Activated T-cell treated with anti-CD3 and anti-CD28 coated beads, Interleukin-2, amount 50 U/mL, for 72 hours (primary cell): Measurements from ENCODE around the gene NKAIN2. TPM values are rescaled to one million over a fixed set of nuclear protein-coding genes. Genes with fewer than 3 reads are reported as not detected.

Source experiments
- ATAC-seq, 2 donors: fragments of 150-1000 bp; cut with Tn5 transposase; replicated peaks in 1 of 2; 2 replicates each; pipeline ENCODE4 v1.10.0; 2021; ENCODE audit warnings: moderate library complexity in 2 of 2, mild to moderate bottlenecking in 1 of 2
- DNase-seq, 2 donors: peaks; one replicate each; pipeline ENCODE4 v3.0.0; 2021 to 2022; ENCODE audit warnings: mixed read lengths in 1 of 2
- H3K27ac Mint-ChIP-seq: one replicate; pipeline ENCODE4 v1.8.0; 2022; ENCODE audit warnings: mild to moderate bottlenecking, moderate library complexity, mixed read lengths
- H3K27me3 Mint-ChIP-seq: one replicate; pipeline ENCODE4 v1.8.0; 2022; ENCODE audit warnings: low read depth, mixed read lengths
- H3K36me3 Mint-ChIP-seq, 2 donors: one replicate each; pipeline ENCODE4 v1.8.0; 2022; ENCODE audit warnings: mixed read lengths in 2 of 2, mild to moderate bottlenecking in 1 of 2; ENCODE audit not compliant: insufficient read depth in 2 of 2
- H3K4me1 Mint-ChIP-seq: one replicate; pipeline ENCODE4 v1.8.0; 2022; ENCODE audit warnings: low read depth, mixed read lengths
- H3K4me3 Mint-ChIP-seq, 2 donors: one replicate each; pipeline ENCODE4 v1.8.0; 2022; ENCODE audit warnings: mild to moderate bottlenecking in 2 of 2, mixed read lengths in 2 of 2, moderate library complexity in 2 of 2
- H3K9me3 Mint-ChIP-seq, 2 donors: one replicate each; pipeline ENCODE4 v1.8.0; 2022; ENCODE audit warnings: mixed read lengths in 2 of 2
- total RNA-seq, 2 donors: library from RNA; stranded (reverse); gene quantifications; one replicate each; pipeline ENCODE4 v1.2.3, GENCODE V29; 2022

Gene NKAIN2
- total RNA-seq, 2 donors from 2014 or later: not detected

DNA sequence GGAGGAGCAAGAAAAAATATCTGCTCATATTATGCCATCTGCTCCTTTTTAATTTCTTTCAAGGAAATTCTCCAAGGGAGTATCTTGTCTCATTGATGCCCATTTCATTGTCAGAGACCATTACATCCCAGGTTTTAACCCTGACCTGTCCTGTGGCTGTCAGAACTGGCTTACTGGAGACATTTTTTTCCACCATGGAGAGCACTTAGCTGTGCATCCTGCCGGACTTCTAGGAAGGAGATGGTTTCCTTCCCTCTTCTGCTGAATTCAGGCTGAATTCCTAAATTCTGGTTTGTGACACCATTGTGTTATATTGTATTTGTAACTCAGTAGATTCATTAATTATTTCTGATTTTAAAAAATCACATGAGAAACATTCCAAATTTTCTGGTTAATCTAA, 70.3 kb downstream of the NKAIN2 start:
- no peaks in the 10 kb centered on the region for H3K36me3 Mint-ChIP-seq
- no peaks in the 10 kb centered on the region for H3K4me1 Mint-ChIP-seq
- no peak overlapping the region for H3K27ac Mint-ChIP-seq
- no peaks in the 10 kb centered on the region for H3K27me3 Mint-ChIP-seq
- no peak for ATAC-seq
- H3K4me3 Mint-ChIP-seq: no peak overlapping the region
- no peak for DNase-seq
- peaks cover 0 to 2% of the 10 kb centered on the region in 2 donors for H3K9me3 Mint-ChIP-seq

GRCh38 chr6:123875784-123876183, 72.1 kb downstream of the NKAIN2 start:
- Mint-ChIP-seq H3K4me1 (no peaks in the 10 kb centered on the region), H3K27me3 (no peaks in the 10 kb centered on the region), H3K27ac (no peak overlapping the region), H3K36me3 (no peaks in the 10 kb centered on the region), H3K4me3 (no peak overlapping the region), H3K9me3 (peaks cover 0 to 2% of the 10 kb centered on the region in 2 donors)
- no peak for DNase-seq
- ATAC-seq: no peak

DNA sequence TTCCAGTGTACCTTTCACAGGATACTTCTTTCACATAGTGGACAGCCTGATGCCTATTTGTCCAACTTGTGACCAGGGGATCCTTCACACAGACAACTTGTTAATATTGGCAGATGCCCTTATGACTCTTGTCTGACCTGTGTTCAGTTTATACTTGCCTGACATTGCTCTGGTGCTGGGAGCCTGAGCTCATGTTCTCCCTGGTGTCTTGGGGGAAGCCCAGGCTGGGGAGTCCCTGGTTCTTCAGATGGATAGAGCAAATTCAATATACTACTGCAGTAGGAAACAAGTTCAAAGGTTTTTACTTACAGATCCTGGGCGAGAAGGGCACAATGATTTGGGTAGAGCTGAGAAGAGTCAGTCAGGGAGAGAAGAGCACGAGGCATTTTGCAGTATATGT, 76.1 kb downstream of the NKAIN2 start:
- H3K4me1 Mint-ChIP-seq: no peaks in the 10 kb centered on the region
- no peak overlapping the region for H3K27ac Mint-ChIP-seq
- peaks cover 0 to 2% of the 10 kb centered on the region in 2 donors for H3K9me3 Mint-ChIP-seq
- DNase-seq (no peak), ATAC-seq (no peak)
- no peaks in the 10 kb centered on the region for H3K27me3 Mint-ChIP-seq
- H3K4me3 Mint-ChIP-seq: no peak overlapping the region
- peaks cover 0 to 1% of the 10 kb centered on the region in 2 donors for H3K36me3 Mint-ChIP-seq

GRCh38 chr6:123888771-123889513, 85.3 kb downstream of the NKAIN2 start:
- Mint-ChIP-seq H3K4me1 (no peaks in the 10 kb centered on the region), H3K27ac (no peak overlapping the region), H3K4me3 (no peak overlapping the region), H3K9me3 (peaks cover 0 to 4% of the 10 kb centered on the region in 2 donors), H3K27me3 (no peaks in the 10 kb centered on the region), H3K36me3 (peaks cover 0 to 1% of the 10 kb centered on the region in 2 donors)
- DNase-seq: no peak
- ATAC-seq: no peak

- no peak for DNase-seq
- Mint-ChIP-seq H3K27me3 (no peaks in the 10 kb centered on the region), H3K4me3 (no peak overlapping the region), H3K4me1 (no peaks in the 10 kb centered on the region), H3K9me3 (no peaks in the 10 kb centered on the region), H3K27ac (no peak overlapping the region), H3K36me3 (no peaks in the 10 kb centered on the region)
- no peak for ATAC-seq
These were observed 91.7 kb downstream of the NKAIN2 start for GRCh38 chr6:123895346-123895745.

- Mint-ChIP-seq H3K9me3 (no peaks in the 10 kb centered on the region), H3K27me3 (no peaks in the 10 kb centered on the region), H3K27ac (no peak overlapping the region), H3K4me1 (no peaks in the 10 kb centered on the region), H3K36me3 (no peaks in the 10 kb centered on the region), H3K4me3 (no peak overlapping the region)
- DNase-seq (no peak), ATAC-seq (no peak)
These were observed 92.1 kb downstream of the NKAIN2 start for GRCh38 chr6:123895806-123896205.

GRCh38 chr6:123896869-123897268, 93.2 kb downstream of the NKAIN2 start:
- H3K36me3 Mint-ChIP-seq: no peaks in the 10 kb centered on the region
- H3K4me3 Mint-ChIP-seq: no peak overlapping the region
- no peaks in the 10 kb centered on the region for H3K4me1 Mint-ChIP-seq
- H3K27me3 Mint-ChIP-seq: no peaks in the 10 kb centered on the region
- H3K27ac Mint-ChIP-seq: no peak overlapping the region
- H3K9me3 Mint-ChIP-seq: no peaks in the 10 kb centered on the region
- no peak for DNase-seq
- no peak for ATAC-seq

DNA sequence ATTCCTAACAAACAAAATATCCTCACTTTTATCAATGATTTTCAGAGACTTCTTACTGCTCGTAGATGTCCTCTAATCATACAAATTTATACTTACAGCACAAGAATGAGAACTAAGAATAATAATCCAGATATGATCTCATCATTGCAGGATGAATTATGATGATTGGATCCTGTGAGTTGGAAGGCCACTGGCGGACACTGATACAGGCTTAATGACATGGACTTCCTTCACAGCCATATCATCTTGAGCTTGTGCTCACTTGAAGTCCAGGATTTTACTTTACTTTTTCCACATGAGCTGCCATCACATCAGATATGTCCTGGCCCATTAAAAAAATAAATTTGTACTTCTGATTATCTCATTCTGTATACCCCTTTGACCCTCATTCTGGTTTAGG, 94.3 kb downstream of the NKAIN2 start:
- Mint-ChIP-seq H3K36me3 (no peaks in the 10 kb centered on the region), H3K4me3 (no peak overlapping the region), H3K27me3 (no peaks in the 10 kb centered on the region), H3K4me1 (no peaks in the 10 kb centered on the region), H3K27ac (no peak overlapping the region), H3K9me3 (no peaks in the 10 kb centered on the region)
- ATAC-seq (no peak), DNase-seq (no peak)

DNA sequence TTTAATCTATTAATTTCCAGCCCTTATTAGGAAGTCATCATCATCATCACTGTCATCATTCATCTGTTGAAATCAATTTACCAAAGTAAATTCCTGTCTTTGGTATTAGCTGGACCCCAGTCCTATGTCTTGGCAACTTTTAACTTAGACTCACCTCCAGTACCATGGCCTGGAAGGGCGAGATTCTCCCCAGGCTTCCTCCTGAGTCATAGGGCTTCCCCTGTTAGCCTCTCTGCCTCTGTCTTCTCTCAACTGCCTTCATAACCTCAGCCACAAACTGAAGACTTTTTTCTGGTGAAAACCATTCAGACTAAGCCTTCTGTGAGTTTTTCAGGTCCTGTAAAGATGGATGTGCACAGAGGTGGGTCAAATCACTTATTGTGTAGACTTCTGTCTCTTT, 95.0 kb downstream of the NKAIN2 start:
- H3K4me1 Mint-ChIP-seq: no peaks in the 10 kb centered on the region
- no peak for DNase-seq
- no peaks in the 10 kb centered on the region for H3K36me3 Mint-ChIP-seq
- no peak overlapping the region for H3K27ac Mint-ChIP-seq
- no peak overlapping the region for H3K4me3 Mint-ChIP-seq
- H3K27me3 Mint-ChIP-seq: no peaks in the 10 kb centered on the region
- no peak for ATAC-seq
- no peaks in the 10 kb centered on the region for H3K9me3 Mint-ChIP-seq

- Mint-ChIP-seq H3K9me3 (no peaks in the 10 kb centered on the region), H3K4me3 (no peak overlapping the region), H3K36me3 (no peaks in the 10 kb centered on the region), H3K27ac (no peak overlapping the region), H3K27me3 (no peaks in the 10 kb centered on the region), H3K4me1 (no peaks in the 10 kb centered on the region)
- ATAC-seq: no peak
- no peak for DNase-seq
These were observed 96.1 kb downstream of the NKAIN2 start for GRCh38 chr6:123899745-123900144.

GRCh38 chr6:123901436-123901835, 97.8 kb downstream of the NKAIN2 start:
- H3K4me3 Mint-ChIP-seq: no peak overlapping the region
- ATAC-seq (no peak), DNase-seq (no peak)
- no peaks in the 10 kb centered on the region for H3K9me3 Mint-ChIP-seq
- no peaks in the 10 kb centered on the region for H3K4me1 Mint-ChIP-seq
- no peaks in the 10 kb centered on the region for H3K36me3 Mint-ChIP-seq
- no peak overlapping the region for H3K27ac Mint-ChIP-seq
- H3K27me3 Mint-ChIP-seq: no peaks in the 10 kb centered on the region

DNA sequence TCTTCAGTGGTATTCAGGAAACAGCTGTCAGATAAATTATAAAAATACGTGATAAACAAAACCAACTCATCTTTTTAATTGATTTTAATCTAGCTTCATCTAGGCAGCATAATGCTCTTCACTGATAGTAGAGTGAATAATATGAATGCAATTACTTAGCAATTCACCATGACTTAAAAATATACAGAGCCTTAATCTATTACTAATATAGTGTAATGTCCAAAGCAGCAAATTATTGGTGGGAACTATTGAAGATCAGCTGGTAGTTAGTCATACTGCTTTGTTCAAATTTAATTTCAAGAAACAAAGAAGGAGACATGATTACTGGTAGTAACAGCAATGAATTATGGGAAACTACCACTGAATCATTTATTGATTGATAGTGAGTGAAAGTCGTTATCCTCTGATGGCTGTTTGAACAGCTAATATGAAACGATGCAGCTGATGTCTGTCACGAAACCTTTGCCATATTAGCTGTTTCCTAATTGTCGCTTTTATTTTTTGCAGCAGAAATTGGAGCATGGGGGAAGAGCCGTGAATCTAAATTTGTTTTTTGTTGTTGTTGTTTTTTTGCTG, 99.2 kb downstream of the NKAIN2 start:
- Mint-ChIP-seq H3K4me3 (no peak overlapping the region), H3K27ac (no peak overlapping the region), H3K4me1 (no peaks in the 10 kb centered on the region), H3K27me3 (no peaks in the 10 kb centered on the region), H3K9me3 (no peaks in the 10 kb centered on the region), H3K36me3 (no peaks in the 10 kb centered on the region)
- no peak for ATAC-seq
- no peak for DNase-seq

- Mint-ChIP-seq H3K27ac (no peak overlapping the region), H3K9me3 (no peaks in the 10 kb centered on the region), H3K4me3 (no peak overlapping the region), H3K27me3 (no peaks in the 10 kb centered on the region), H3K36me3 (no peaks in the 10 kb centered on the region), H3K4me1 (no peaks in the 10 kb centered on the region)
- ATAC-seq: no peak
- DNase-seq: no peak
These were observed 100.6 kb downstream of the NKAIN2 start for GRCh38 chr6:123904228-123904627.

DNA sequence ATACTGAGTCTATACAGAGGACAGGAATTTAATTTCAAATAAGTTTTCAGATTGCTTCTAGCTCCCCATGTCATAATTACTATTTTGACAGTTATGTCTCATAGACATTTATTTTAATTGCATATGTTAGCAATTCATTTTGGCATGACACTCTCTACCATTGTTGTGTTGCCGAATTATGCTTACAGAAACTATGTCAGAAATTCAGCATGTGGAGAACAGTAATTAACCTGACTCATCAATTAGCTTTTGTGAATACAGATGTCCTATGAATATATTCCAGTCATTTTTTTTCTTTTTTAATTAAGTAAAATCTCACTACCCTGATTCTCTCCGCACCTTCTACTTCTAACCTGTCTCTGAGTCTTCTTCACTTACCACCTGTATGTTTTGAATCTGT, 105.1 kb downstream of the NKAIN2 start:
- Mint-ChIP-seq H3K9me3 (no peaks in the 10 kb centered on the region), H3K36me3 (no peaks in the 10 kb centered on the region)

More for the DNA sequence above, 105.1 kb downstream of the NKAIN2 start:
- Mint-ChIP-seq H3K27ac (no peak overlapping the region), H3K4me3 (no peak overlapping the region), H3K4me1 (no peaks in the 10 kb centered on the region), H3K27me3 (no peaks in the 10 kb centered on the region)
- no peak for DNase-seq
- ATAC-seq: no peak
